ENCODE data around the gene USP48.

- TF ChIP-seq CTCF (IDR thresholded peaks at IDR 0.05 in 8 of 11, conservative IDR thresholded peaks at IDR 0.05 in 3 of 11) (no peak), POLR2A (IDR thresholded peaks at IDR 0.05) (no peak)
These were observed 110.3 kb downstream of the USP48 start for GRCh38 chr1:21672478-21673276.

Measured in spleen (tissue), 7 donors.